Prostate gland (tissue), 2 donors: Measurements from ENCODE around the gene MIGA1. TPM values are rescaled to one million over a fixed set of nuclear protein-coding genes. Genes with fewer than 3 reads are reported as not detected.
"Not testable (repeated sequence)": the region's sequence is repeated elsewhere in the genome, so short reads cannot be mapped to it uniquely, and the experiment has no call there.

Experiments
- DNase-seq: peaks from one replicate; pipeline ENCODE4 v3.0.0-alpha.2; 2019; ENCODE audit warnings: low spot score
- H3K27ac ChIP-seq, 2 donors: fragments of 200-600 bp; sonication (generic); 2 replicates each; pipeline ENCODE4 v1.5.1; 2017 to 2019
- H3K27me3 ChIP-seq: fragments of 200-600 bp; sonication (generic); replicated peaks from 2 replicates; pipeline ENCODE4 v1.5.1; 2019; ENCODE audit not compliant: insufficient read depth
- H3K36me3 ChIP-seq, 2 donors: fragments of 200-600 bp; sonication (generic); 1 replicate in 1 of 2; 2 replicates in 1 of 2; pipeline versions ENCODE4 v1.5.1 to v1.8.1; 2017 to 2019
- H3K4me1 ChIP-seq: fragments of 200-600 bp; sonication (generic); replicated peaks from 2 replicates; pipeline ENCODE4 v1.5.1; 2019
- H3K4me3 ChIP-seq, 2 donors: fragments of 200-600 bp; sonication (generic); 2 replicates each; pipeline ENCODE4 v1.5.1; 2017 to 2019
- H3K9me3 ChIP-seq: fragments of 200-600 bp; sonication (generic); 2 replicates; pipeline ENCODE4 v1.5.1; 2017
- POLR2A ChIP-seq: fragments of 450-650 bp; IDR thresholded peaks from one replicate; pipeline ENCODE4 v1.6.1; 2016; ENCODE audit warnings: antibody characterized with exemption, mild to moderate bottlenecking
- POLR2AphosphoS5 ChIP-seq: sonication (generic); formaldehyde crosslinking; IDR thresholded peaks from one replicate; pipeline ENCODE4 v1.6.1; 2017; ENCODE audit warnings: antibody characterized with exemption
- WGBS: methylation state at CpG from one replicate; pipeline ENCODE4 v1.1.5; 2018; 5-methylcytosine and 5-hydroxymethylcytosine counted together
- intact Hi-C: fragments of 100-400 bp; cut with DNase I; formaldehyde crosslinking; loops from one replicate; pipeline ENCODE4 v1.14.2; 2022
- total RNA-seq, 2 donors: library from RNA; depleted of rRNA; stranded (reverse); fragments of >200 nt; gene quantifications; one replicate each; pipeline ENCODE4 v1.1.0, GENCODE V29; 2016
- TF ChIP-seq, protein P1 (sequence below), 4 experiments: fragments of 200-600 bp in 2 of 4; fragments of 450-650 bp in 2 of 4; sonication (generic) in 2 of 4; IDR thresholded peaks; 1 replicate in 3 of 4; 2 replicates in 1 of 4; pipeline ENCODE4 v1.5.1; 2016 to 2019; ENCODE audit warnings: antibody characterized with exemption in 4 of 4, mild to moderate bottlenecking in 2 of 4, moderate library complexity in 2 of 4

The MIGA1 gene
- total RNA-seq, 2 donors from 2014 or later: 16.2 to 19.3 TPM

DNA sequence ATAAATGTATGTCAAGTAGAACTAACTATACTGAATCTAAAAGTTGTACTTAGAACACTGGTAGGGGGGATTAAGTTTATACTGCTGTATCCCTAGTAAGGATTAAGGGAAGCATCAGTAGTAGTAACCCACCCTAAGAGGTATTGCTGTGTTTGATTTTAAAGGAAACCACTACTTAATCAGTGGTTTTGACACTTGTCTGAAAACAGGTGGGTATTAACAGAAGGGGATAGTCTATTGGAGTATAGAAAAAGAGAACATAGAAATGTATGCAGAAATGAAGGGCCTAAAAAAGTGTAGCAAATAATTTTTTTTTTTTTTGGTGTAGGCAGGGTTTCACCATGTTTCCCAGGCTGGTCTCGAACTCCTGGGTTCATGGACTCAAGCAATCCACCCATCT, 2.2 kb downstream of the MIGA1 start:
- TF ChIP-seq, protein P1, sequence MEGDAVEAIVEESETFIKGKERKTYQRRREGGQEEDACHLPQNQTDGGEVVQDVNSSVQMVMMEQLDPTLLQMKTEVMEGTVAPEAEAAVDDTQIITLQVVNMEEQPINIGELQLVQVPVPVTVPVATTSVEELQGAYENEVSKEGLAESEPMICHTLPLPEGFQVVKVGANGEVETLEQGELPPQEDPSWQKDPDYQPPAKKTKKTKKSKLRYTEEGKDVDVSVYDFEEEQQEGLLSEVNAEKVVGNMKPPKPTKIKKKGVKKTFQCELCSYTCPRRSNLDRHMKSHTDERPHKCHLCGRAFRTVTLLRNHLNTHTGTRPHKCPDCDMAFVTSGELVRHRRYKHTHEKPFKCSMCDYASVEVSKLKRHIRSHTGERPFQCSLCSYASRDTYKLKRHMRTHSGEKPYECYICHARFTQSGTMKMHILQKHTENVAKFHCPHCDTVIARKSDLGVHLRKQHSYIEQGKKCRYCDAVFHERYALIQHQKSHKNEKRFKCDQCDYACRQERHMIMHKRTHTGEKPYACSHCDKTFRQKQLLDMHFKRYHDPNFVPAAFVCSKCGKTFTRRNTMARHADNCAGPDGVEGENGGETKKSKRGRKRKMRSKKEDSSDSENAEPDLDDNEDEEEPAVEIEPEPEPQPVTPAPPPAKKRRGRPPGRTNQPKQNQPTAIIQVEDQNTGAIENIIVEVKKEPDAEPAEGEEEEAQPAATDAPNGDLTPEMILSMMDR (IDR thresholded peaks at IDR 0.05): no peak
- TF ChIP-seq POLR2AphosphoS5 (no peak), POLR2A (no peak)
- WGBS: 80% methylated on average over 1 of the region's 1 CpG

DNA sequence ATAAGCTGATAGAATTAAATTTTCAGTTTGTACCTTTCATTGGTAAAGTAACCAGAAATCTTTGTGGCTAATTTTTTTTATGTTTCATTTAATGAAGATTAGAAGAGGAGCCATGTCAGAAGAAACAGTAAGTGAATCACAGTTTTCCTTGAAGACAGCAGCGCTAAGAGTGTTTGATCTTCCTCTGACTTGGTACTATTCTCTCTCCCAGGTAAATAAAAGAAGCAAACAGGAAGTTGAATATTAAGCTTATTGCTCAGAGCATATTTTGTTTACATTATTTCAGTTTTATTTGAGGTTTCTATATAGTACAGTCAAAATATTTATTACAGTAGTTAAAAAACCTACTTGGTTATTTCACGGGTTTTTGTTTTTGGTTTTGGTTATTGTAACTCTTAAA, 3.7 kb downstream of the MIGA1 start:
- WGBS: 58% methylated on average over 2 of the region's 2 CpGs
- Histone ChIP-seq H3K27me3 (no peaks in the 10 kb centered on the region), H3K4me1 (no peaks in the 10 kb centered on the region), H3K27ac (no peak overlapping the region), H3K9me3 (no peaks in the 10 kb centered on the region), H3K4me3 (no peak overlapping the region), H3K36me3 (peaks cover 0 to 2% of the 10 kb centered on the region in 2 donors)
- intact Hi-C loops: no loop called here
- no peak for TF ChIP-seq POLR2AphosphoS5
- TF ChIP-seq POLR2A: no peak
- TF ChIP-seq, protein P1 (IDR thresholded peaks at IDR 0.05): no peak
- no peak for DNase-seq

More for the DNA sequence above, 2.2 kb downstream of the MIGA1 start:
- H3K4me1 ChIP-seq: no peaks in the 10 kb centered on the region
- H3K27ac ChIP-seq: no peak overlapping the region
- peaks cover 0 to 2% of the 10 kb centered on the region in 2 donors for H3K36me3 ChIP-seq
- no peaks in the 10 kb centered on the region for H3K9me3 ChIP-seq
- intact Hi-C loops: no loop called here
- no peak for DNase-seq
- H3K4me3 ChIP-seq: no peak overlapping the region
- no peaks in the 10 kb centered on the region for H3K27me3 ChIP-seq

DNA sequence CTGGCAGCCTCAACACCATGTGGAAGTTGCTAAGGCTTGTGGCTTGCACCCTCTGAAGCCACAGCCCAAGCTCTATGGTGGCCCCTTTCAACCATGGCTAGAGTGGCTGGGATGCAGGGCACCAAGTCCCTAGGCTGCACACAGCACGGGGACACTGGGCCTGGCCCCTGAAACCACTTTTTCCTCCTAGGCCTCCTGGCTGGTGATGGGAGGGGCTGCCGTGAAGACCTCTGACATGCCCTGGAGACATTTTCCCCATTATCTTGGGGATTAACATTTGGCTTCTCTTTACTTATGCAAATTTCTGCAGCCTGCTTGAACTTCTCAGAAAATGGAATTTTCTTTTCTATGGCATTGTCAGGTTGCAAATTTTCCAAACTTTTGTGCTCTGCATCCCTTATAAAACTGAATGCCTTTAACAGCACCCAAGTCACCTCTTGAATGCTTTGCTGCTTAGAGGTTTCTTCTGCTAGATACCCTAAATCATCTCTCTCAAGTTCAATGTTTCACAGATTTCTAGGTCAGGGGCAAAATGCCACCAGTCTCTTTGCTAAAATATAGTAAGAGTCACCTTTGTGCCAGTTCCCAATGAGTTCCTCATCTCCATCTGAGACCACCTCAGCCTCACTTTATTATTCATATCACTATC, 6.8 kb downstream of the MIGA1 start:
- H3K4me1 ChIP-seq, H3K4me3 ChIP-seq, H3K27ac ChIP-seq, intact Hi-C loops, H3K9me3 ChIP-seq, H3K36me3 ChIP-seq, DNase-seq, H3K27me3 ChIP-seq: not testable (repeated sequence)
- 100% methylated on average over 2 of the region's 2 CpGs for WGBS

DNA sequence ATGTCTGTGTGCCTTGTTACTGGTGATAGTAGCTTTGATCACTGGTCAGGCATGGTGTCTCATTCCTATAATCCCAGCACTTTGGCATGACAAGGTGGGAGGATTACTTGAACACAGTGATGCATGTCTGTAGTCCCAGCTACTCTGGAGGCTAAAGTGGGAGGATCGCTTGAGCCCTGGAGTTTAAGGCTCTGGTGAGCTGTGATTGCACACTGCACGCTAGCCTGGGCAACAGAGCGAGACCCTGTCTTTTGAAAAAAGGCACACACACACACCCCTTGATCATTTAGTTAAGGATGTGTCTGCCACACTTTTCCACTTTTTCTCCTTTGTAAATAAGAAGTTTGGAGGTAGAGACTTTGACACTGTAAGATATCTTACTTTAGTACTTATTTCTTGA, 15.1 kb downstream of the MIGA1 start:
- no peaks in the 10 kb centered on the region for H3K9me3 ChIP-seq
- no peaks in the 10 kb centered on the region for H3K4me1 ChIP-seq
- TF ChIP-seq, protein P1 (IDR thresholded peaks at IDR 0.05): no peak
- TF ChIP-seq POLR2A: no peak
- no peak for TF ChIP-seq POLR2AphosphoS5
- H3K27ac ChIP-seq: no peak overlapping the region
- intact Hi-C loops: no loop called here
- no peak overlapping the region for H3K4me3 ChIP-seq
- no peaks in the 10 kb centered on the region for H3K27me3 ChIP-seq
- DNase-seq: no peak
- H3K36me3 ChIP-seq: no peaks in the 10 kb centered on the region
- 96% methylated on average over 3 of the region's 3 CpGs for WGBS

DNA sequence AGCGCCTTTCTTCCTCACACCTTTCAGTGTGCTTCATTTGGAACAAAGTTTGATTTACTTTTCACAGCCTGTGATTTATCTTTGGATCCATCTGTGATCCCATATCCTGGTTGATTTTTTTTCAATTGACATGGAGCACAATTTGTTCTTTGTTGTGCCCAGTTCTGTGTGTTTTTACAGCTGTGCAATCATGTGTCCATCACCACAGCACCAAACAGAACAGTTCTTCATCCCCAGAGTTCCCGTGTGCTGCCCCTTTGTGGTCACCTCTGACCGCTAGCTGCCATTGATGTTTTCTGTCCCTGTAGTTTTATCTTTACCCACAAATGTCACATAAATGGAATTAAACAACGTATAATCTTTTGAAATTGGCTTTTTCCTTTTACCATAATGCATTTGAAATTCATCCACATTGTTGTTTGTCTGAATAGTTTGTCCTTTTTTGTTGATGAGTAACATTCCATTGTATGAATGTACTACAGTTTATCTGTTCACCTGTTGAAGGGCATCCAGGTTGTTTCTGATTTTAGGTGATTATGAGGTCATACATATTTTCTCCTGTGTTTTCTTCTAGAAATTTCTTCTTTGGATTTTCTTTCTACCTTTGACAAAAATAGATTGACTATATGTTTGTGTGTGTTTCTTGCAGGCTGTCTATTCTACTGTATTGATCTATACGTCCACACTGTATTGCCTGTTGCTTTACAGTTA, 17.4 kb downstream of the MIGA1 start:
- peak; percentile 67 for TF ChIP-seq POLR2AphosphoS5
- no peak for TF ChIP-seq POLR2A
- TF ChIP-seq, protein P1 (IDR thresholded peaks at IDR 0.05): no peak
- no peak overlapping the region for H3K4me3 ChIP-seq
- H3K27ac ChIP-seq: peak overlapping the region in 1 of 2 donors; percentile 33
- no peaks in the 10 kb centered on the region for H3K27me3 ChIP-seq
- 63% methylated on average over 5 of the region's 5 CpGs for WGBS
- intact Hi-C loops: no loop called here
- no peaks in the 10 kb centered on the region for H3K4me1 ChIP-seq
- H3K9me3 ChIP-seq: no peaks in the 10 kb centered on the region
- peak; percentile 11 for DNase-seq
- no peaks in the 10 kb centered on the region for H3K36me3 ChIP-seq
